Embryonic facial prominence (tissue), 1 donor: ENCODE data around the gene CHD2.
"Not testable (repeated sequence)": the region's sequence is repeated elsewhere in the genome, so short reads cannot be mapped to it uniquely, and the experiment has no call there.

ENCODE experiments used
- DNase-seq: peaks from one replicate; pipeline ENCODE4 v3.0.0-alpha.2; 2016; ENCODE audit errors: extremely low spot score

CHD2 gene

DNA sequence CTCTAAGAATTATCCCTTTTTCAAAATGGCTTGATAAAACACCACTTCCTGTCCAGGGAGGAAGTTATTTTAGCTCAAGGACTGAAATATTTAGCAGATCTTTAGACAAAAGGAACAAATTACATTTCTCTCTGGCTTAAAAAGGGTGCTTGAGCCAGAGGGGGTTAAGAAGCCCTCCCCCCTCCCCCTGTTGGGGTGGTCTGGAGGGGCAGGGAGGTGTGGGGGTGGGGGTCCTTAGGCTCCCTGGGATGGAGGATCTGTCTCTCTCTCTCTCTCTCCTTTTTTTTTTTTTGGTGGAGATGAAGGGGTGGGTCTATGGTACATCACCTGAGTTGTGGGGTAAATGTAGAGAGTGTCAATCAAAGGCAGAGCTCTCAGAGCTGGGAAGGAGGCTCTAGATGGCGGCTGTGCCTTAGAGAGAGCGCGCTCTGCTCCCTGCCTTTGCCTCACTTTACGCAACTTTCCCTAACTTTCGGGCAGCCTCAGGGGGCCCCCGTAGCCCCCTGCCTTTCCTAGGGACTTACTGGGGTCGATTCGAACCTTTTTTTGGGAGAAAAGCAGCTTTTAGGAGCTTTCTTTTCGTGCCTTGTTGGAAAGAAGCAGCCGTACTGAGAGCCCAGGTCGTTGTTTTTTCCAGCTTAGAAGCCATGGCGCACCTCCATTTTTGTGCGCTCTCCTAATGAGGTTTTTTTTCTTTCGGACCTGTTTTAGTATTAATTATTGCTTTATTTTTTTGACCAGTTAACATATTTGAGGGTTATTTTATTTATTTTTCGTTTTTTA lies at the start of gene CHD2:
TSS of gene CHD2 (plus strand) at position 377 of the 783 bp plus-strand sequence. CDS start 914 bp downstream, outside the sequence.
- DNase-seq = peak; percentile 94

DNA sequence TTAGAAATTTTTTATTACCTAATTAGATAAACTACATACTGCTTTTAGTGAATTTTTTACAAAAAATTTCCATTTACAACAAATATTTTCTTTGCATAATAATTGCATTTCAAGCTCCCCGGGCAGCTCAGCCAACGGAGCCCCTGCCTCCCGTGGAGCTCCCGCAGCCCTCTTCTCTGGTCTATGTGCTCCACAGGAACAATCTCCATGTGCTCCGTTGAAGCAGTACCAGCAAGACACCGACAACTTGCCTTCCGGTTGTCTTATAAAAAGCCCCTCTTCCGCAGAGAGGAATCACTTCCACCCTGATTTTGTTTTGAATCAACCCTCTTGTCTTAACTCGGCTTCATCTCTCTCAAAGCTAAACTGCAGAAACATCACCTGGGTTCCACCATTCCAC lies 46.9 kb upstream of the CHD2 start:
- no peak for DNase-seq

DNA sequence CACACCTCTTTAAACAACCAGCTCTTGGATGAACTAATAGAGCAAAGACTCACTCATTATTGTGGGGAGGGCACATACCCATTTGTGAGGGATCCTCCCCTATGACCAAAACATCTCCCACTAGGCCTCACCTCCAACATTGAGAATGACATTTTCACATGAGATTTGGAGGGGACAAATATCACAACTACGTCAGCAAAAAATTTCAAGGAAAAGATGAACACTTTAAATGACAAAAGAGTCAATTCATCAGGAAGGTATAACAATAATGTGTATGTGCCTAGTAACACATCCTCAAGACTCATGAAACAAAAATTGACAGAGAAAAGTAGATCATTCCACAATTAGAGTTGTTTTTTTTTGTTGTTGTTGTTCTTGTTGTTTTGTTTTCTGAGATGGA lies 38.4 kb upstream of the CHD2 start:
- DNase-seq = no peak

DNA sequence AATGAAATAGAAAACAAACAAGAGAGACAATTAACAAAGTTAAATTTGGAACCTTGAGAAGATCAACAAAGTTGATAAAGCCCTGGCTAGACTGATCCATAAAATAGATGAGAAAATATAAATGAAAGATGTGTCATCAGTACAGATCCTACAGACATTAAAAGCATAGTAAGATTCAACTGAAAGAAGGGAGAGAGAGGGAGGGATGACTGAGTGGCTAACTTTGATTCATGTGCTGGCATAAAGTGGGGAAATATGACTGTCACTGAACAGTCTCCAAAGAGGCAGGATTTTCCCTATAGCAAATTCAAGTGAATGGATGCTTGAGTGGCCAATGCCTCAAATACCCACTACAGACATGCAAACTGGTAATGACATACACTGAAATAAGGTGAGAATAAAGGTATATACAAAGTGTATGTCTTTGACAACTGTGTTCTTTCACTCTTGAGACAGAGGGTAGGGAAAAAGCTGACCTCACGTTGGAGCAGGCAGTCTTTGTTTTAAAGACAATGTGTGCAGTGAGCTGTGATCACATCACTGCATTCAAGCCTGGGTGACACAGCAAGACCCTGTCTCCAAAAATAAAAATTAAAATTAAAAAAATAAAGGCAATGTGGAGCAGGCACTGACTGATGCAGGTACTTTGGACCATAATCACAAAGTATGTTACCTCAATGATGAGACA lies 35.9 kb upstream of the CHD2 start:
- no peak for DNase-seq

DNA sequence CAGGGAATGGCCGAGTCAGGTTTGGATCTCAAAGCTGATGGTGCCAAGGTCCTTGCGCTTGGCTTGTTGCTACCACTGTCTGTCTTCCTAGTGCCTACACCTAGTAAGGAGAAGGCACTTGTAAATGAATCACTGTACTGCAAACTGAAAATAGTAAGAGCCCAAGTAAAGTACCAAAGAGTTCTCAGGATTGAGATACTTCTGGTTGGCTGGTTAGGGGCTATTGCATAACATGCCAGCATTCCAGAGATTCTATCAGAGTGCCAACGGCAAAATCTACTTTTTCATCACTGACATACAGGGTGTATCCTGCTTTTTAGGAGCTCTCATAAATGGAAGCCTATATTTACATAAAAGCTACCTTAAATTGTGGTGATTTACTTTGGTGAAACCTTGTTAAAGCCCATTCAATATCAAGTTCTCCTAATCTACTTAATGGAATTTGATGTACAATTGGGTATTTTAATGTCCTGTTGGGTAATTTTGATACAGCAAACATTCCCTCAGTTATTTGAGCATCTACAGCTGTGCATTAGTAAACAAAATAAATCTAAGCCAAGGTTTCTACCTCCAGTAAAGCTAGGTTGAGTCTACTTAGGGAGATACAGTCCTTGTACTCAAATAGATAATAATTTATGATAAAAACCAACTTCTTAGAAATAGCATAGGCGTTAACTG lies 30.7 kb upstream of the CHD2 start:
- no peak for DNase-seq

DNA sequence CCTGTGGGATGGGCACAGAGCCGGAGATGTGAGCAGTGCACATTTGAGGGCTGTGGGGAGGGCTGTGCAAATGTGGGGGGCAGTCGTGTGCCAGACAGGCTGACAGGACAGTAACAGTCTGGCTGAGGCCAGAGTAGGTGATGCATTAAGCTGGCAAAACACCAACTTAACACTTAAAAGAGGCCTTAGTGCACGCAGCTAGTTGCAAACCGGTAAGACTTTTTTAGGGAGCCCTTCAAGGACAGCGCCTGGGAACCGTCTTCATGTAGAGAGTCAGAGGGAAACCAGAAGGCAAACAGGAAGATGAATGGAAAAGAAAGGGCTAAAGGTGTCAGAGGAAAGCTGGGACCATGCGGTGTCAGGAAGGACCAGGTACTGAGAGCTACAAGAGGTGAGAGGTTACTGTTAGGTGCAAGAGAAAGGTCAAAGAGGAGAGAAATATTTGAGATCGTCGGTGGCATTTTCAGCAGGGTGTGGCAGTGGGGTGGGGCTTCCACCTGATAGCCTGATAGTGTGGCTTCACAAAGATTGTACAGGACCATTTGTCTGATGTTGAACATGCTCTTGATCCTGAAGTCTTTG lies 30.0 kb upstream of the CHD2 start:
- DNase-seq = no peak

DNA sequence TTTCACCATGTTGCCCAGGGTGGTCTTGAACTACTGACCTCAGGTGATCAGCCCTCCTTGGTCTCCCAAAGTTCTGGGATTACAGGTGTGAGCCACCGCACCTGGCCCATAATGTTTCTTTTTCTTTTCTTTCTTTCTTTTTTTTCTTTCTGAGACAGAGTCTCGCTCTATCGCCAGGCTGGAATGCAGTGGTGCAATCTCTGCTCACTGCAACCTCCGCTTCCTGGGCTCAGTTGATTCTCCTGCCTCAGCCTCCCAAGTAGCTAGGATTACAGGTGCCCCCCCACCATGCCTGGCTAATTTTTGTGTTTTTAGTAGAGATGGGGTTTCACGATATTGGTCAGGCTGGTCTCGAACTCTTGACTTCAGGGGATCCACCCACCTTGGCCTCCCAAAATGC lies 27.2 kb upstream of the CHD2 start:
- not testable (repeated sequence) for DNase-seq

DNA sequence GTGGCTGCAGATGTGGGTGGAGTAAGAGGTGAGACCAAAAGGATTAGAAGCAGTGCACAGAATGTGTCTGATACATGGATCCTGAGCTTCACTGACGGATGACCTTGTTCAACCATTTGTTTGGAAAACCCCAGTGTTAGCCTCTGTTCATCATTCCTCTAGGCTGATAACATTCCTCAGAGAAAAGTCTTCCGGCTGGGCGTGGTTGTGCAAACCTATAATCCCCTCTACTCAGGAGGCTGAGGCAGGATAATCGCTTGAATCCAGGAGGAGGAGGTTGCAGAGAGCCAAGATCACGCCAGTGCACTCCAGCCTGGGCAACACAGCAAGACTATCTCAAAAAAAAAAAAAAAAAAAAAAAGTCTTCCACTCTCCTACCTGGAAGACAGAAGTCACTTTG lies 23.1 kb upstream of the CHD2 start:
- DNase-seq = no peak

DNA sequence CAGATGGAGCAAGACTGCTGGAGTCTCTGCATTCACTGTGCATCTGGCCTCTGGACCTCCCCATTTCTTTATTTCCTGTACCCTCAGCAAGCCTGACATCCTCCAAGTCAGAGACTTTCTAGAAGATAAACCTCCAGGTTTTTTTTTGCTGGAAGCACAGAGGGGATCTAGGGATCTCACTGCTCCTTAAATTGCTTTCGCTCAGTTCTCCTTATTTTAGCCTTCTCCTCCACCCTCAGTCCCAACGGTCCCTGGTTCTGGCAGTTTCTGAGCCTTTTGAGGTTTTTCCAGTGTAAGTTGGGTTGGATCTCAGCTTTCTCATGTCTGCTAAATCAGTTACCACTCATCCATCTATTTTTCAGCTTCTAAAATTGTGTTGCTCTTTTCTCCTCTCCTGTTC lies 22.7 kb upstream of the CHD2 start:
- no peak for DNase-seq

DNA sequence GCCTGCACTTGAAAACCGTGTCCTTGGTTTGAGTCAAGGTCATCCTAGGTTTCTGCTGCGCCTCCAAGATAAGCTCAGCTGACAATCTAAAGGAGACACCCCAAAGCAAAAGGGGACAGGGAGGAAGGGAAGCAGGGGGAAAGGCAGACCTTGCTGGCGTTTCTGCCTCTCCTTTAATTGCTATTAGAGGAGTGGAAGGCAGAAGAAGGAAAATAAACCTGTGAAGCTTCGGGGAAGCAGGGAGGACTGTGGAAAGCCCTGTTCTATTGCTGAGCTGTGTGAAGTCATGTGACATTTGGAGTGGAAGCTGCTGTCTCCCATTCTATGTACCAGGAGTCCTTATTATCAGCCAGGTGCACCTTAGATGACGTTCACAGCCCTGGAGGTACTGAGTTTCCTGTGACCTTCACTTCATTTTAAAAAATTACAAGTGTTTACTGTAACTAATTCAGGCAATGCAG lies 21.5 kb upstream of the CHD2 start:
- DNase-seq = no peak

DNA sequence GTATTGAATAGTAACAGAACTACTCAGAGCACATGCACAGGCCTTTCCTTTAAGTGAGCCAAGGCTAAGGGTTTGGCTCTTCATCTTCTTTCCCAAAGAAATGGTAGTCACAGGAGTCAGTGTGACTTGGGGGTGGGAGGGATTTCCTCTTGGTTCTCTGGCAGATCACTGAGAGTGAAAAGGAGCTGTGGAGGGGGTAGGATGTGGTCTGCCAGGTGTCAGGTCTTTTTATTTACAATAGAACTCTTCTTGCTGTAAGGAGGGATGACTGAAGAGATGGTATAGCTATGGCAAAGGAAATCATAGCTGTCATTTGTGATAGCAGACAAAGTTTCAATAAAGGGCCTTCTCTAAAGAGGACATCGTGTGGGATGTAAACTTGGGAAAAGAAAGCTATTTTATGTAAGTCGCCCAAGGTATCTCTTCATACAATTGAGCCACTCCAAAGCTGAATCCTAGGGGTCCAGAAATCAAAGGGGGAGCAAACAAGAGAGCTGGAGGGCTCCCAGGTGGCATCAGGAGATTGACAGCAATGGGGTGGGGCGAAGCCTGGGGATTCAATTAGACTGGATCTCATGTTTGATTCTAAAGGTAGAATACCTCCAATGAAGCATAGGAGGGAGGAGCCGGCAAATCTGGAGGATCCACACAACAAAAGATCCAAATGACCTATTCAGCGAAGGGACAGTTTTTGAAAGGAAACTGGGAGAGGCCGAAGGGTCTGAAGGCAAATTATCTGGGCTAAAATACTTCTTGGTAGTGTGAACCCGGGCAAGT lies 20.0 kb upstream of the CHD2 start:
- no peak for DNase-seq

DNA sequence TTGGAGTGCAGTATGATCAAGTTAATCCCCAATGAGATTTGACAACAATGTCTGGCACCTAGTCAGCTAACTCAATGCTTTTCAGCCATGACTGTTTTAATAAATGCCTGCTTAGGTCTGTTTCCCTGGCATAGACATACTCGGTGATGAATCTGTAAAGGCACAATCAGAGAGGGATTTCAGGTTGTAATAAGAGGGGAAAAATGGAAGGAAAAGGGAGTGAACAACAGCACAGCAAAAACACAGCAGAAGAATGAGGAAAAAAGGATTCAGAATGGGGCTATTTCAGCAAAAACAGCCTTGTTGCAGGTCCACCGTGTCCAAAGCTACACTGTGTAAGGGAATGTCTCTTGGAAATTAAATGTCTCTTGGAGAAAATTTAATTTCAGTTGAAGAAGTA lies 19.3 kb upstream of the CHD2 start:
- DNase-seq = no peak

DNA sequence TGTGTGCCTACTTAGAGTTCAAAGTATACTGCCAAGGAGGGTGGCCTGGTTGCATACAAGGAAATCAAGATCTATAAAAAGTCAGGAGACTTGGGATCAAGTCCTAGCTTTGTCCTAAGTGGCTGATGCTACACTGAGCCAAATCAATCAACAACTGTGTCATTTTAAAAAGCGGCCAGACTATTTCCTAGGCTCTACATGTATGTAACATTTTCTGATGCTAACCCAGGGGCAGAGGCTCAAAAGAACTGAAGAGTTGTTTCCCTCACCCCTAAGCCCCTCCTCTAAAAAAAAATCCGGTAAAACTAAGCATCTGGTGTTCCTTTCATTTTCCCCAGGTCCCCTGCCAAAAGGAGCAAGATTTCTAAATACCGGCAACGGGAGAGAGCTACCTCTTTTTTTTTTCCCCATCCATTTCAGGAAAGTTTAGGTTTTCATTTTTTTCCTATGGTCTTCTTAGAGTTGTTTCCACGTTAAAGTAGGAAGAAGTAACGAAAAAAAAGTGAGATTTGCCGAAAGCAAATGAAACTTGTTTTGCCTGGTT lies 18.8 kb upstream of the CHD2 start:
- peak; percentile 65 for DNase-seq

DNA sequence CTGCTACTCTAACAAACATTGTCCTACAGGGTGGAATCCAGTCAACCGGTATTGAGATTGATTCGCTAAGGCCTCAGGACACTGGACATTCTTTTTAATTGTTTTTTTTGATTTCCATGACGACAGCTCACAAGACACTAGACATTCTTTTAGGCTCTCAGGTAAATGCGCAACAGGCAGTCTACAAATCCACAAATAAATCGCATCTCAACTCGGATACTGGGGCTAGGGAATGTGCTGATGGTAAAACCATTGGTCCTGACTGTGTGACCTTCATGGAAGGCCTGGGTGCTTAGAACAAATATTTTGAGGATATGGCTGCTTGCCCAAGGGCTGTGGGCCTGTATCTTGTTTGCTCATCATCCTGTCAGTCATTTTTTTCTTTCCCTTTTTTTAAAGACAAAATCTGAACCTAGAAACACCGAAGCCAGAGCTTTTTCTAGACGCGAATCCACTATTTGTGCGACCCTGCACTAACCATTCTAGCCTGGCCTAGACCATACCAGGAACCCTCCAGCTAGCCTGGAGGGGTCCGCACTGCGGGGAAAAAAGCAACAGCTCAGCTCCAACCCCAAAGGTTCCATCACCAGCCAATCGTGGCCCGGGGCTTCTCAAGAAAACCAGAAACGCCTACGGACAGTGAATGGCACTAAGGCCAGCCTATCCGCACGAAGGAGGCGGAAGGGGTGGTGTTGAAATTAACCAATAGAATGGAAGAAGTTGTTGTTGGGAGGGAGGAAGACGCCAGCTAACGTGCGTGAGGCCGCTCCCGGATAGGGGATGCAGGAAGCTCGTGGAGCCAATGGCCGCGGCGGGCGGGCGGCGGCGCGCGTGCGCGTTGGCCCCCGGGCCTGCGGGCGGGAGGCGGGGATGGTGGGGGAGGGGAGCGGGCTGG lies 18.1 kb upstream of the CHD2 start:
- peak; percentile 100 for DNase-seq

DNA sequence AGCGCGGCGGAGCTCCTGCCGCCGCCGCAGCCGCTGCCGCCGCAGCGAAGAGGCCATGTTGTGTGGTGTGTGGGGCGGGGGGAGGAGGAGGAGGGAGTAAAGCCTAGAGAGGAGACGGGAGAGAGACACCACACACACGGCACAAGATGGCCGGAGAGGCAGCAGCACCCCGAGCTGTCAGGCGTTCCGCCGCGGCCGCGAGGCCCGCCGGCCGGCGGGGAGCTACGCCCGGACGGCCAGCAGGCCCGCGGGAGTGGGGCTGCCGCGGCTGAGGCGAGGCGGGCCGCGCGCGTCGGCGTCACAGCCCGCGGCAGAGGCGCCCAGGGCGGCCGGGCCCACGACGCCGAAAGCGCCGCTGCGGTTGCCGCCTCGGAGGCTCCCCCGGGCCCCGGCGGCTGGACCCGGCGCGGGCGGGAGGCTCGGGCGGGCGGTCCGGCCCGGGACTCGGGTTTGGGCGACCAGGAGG lies 17.4 kb upstream of the CHD2 start:
- no peak for DNase-seq

DNA sequence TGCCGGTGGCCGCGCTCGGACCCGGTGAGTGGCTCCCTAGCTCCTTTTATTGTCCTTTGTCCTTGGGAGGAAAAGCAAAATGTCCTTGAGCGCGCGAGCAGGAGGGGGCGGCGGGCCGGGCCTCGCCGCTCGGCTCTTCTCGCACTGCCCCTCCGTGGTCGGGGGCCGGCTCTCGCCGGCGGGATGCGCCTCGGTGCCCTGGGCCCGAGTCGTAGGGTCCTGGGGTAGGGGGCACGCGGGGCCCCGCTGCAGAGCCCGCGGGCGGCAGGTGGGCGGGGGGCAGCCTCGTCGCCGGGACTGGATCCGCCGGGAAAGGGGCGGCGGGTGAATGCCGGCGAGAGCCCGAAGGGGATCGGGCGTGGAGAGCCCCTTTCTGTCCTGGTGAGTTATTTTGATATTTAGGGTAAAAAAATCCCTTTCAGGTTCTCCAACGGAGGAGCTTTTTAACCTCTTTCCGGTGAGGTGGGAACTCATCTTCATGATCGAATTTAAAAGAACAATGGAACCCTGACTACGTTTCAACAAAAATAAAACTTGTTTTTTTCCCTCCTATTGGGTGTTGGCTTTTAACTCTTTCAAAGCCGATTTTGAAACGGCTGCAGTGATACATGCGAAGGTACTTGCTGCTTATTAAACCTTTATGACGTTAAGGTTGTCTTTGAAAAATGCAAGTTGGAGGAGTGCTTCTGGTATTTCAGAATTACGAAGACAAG lies 16.8 kb upstream of the CHD2 start:
- DNase-seq = no peak

DNA sequence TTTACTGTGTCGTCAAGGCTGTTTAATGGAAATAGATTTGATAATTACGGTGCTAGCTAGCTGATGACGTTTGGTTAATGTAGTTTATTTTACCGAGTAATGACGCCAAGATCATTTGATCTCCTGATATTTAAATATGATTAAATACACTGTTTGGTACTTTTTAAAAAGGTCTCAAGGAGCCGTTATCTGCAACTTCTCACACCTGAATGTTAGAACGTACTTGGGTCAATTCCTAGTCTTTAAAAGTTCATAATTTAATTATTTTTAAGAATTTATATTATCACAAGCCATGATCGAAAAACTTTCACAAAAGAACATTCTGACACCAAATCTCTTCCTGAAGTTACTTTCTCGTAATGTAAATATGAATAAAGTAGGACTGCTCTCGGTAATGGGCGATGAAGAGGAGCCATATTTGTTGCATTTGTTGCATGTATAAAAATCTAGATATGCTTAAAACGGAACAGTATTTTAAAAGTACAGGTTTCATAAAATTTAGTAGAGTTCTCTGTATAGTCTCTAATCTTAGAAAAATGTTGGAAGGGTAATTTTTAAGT lies 16.2 kb upstream of the CHD2 start:
- peak; percentile 50 for DNase-seq

DNA sequence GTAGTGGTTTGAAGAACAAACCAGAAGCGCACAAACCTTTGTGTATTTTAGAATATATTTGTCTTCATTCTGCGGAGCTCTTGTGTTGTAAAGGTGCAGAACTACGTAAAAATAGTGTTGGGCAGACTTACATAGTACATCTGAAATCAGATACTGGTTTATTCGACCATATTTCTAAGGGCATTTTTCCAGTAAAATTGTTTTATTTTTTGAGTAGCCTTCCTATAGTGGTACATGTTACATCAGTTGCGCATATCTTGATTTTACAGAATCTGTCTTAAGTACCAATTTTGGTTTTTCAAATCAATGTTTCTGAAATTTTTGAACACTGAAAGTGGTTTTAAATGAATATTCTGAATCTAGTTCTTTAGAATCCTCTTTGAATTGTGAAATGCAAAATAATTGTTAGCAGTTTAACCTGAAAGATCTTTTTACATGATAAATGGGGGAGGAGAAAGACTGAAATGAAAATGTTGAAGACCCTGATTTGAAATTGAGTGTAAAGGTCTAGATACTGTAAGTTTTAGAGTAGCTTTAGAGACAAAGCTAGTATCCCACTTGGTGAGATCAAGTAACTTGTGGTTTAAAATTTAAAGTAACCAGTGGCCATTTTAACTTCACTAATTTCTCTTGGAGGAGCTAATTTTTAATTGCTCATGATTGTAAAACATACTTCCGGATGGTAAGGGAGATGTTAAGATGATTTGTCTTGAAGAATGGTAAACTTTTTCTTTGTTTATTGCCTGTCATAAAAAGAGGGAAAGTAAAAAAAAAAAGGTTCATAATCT lies 15.5 kb upstream of the CHD2 start:
- peak; percentile 54 for DNase-seq
